GM19043 (cell line): Measurements from ENCODE around the gene CKLF.
"Not testable (repeated sequence)": the region's sequence is repeated elsewhere in the genome, so short reads cannot be mapped to it uniquely, and the experiment has no call there.

Source experiments
- ATAC-seq: cut with Tn5 transposase; IDR thresholded peaks from one replicate; pipeline ENCODE4 v1.9.1; 2021; ENCODE audit warnings: low read depth; ENCODE audit not compliant: unreplicated experiment

Gene CKLF

DNA sequence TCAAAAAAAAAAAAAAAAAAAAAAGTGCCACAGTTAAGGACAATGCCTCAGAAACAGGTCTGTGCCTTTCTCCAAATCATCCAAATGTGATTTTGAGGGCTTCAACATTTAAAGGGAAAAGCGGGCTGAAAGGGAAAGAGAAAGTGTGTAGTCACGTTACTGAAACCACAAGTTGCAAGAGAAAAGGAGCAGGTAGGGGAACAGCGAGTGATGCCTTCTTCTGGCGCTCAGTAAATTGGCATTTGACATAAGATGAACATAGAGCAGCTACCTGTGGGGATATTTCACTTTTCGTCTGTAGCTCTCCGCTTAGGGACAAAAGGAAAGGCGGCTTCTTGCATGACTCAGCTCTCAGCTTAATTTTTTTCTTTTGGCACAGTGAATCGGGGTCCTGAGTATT is 37.9 kb downstream of the CKLF start:
- no peak for ATAC-seq

DNA sequence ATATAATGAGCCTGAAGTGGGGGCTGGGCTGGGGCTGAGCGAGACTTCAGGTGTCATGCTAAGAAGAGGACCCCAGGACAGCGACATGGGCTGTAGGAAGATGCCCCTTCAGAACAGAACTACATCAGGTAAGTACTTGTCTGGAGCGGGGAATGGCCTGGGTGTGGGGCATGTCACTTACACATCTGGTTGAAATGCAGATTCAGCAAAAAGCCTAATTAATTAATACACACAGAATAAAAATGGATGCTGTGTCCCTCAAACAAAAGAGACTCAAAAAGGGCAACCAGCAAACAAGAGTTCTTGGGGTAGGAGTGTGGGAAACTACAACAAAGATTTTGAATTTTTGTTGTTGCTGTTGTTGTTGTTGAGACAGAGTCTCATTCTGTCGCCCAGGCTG is 38.6 kb downstream of the CKLF start:
- ATAC-seq, result no peak

DNA sequence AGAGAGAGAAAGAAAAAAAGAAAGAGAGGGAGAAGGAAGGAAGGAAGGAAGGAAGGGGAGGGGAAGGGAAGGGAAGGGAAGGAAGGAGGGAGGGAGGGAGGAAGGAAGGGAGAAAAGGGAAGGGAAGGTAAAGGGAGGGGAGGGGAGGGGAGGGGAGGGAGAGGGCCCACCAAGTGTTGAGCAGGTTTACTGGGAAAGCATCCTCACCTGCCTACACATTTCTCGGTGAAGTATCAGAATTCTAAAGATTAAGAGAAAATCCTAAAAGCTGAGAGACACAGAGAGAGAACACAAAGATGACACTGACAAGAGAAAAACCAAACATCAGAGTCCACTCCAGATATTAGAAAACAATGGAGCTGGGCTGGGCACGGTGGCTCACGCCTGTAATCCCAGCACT is 39.9 kb downstream of the CKLF start:
- ATAC-seq, result no peak

DNA sequence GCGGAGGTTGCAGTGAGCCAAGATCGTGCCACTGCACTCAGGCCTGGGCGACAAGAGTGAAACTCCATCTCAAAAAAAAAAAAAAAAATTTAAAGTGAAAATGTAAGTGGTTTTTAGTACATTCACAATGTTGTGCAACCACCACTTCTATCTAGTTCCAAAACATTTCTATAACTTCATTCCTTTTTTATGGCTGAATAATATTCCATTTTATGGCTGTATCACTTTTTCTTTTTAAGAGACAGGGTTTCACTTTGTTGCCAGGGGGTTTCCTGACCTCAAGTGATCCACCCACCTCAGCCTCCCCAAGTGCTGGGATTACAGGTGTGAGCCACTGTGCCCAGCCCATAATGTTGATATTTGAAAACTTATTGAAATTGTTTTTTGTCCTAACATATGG is 40.4 kb downstream of the CKLF start:
- no peak for ATAC-seq

DNA sequence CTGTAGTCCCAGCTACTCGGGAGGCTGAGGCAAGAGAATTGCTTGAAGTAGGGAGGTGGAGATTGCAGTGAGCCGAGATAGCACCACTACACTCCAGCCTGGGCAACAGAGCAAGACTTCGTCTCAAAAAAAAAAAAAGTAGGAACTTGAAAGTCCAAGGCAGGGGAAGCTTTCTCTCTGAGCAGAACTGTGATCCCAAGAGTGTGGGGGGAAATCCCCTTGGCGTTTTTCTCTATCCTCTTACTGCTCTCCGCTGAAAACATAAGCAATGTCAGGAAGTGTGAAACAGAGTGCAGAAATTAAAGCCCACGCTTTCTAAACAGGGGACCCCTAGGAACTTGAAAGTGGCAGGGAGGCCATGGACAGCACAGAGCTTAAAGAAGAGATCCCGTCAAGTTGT is 42.4 kb downstream of the CKLF start:
- ATAC-seq, result no peak

DNA sequence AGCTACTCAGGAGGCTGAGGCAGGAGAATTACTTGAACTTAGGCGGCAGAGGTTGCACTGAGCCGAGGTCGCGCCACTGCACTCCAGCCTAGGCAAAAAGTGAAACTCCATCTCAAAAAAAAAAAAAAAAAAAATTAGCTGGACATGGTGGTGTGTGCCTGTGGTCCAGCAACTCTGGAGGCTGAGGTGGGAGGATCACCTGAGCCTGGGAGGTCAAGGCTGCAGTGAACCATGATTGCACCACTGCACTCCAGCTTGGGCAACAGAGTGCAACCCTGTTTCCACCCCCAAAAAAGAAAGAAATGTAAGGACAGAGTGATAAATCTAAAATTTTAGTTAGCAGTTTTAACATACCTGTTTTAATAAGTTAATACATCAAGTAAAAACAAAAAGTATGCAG is 44.2 kb downstream of the CKLF start:
- not testable (repeated sequence) for ATAC-seq

DNA sequence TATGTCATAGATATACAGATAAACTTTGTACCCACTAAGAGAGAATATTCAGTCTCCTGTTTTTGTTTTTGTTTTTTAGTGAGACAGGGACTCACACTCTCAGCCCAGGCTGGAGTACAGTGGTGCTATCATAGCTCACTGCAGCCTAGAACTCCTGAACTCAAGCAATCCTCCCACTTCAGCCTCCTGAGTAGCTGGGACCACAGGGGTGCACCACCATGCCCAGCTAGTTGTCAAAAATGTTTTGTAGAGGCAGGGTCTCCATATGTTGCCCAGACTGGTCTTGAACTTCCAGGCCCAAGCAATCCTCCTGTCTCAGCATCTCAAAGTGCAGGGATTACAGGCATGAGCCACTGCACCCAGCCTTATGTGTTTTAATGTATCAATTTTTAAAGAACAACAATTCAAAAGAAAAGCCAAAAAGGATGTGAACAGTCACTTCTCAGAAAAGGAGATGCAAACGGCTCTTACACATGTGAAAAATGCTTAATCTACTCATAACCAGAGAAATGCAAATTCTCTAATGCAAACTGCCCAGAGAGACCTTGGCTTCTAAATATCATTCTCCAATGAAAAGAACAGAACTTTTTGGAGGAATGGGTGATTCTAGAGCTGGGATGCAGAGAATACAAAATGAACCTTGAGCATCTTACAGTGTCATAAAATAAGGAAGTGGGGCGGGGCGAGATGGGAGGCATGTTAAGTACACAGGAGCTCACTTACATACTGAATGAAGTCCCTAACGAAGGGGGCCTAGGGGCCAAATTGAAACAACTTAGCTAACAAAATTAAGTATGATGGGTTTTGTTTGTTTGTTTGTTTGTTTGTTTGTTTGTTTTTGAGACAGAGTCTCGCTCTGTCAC is 44.8 kb downstream of the CKLF start:
- no peak for ATAC-seq

DNA sequence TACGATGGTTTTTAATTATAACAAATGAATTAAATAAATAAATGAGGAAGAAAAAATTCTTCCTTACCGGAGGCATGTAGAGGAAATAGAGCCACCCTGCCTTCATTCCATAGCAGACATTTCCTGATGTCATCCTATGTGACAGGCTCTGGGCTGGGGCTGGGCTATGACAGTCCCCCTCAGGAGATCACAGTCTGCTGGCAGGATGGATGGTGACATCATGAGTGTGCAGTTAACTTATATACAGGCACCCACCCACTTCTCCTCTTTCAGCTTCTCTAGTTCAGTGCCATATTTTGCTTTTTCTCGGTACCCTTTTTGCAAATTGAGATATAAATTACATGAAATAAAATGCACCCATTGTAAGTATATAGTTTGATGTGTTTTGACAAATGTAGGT is 45.7 kb downstream of the CKLF start:
- ATAC-seq, result no peak

DNA sequence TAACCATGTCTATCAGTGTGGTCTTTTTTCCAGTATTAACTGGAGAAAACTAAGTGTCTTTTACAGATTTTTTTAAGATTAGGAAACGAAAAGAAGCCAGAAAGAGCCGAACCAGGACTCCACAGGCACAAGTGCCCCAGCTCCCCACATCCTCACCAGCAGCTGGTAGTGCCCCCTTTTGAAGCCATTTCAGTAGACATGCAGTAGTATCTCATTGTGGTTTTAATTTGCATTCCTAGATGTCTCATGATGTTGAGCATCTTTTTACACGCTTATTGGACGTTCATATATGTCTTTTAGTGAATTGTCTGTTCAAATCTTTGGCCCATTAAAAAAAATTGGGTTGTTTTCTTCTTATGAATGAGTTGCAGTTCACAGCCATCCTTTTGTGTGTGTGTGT is 47.4 kb downstream of the CKLF start:
- no peak for ATAC-seq

DNA sequence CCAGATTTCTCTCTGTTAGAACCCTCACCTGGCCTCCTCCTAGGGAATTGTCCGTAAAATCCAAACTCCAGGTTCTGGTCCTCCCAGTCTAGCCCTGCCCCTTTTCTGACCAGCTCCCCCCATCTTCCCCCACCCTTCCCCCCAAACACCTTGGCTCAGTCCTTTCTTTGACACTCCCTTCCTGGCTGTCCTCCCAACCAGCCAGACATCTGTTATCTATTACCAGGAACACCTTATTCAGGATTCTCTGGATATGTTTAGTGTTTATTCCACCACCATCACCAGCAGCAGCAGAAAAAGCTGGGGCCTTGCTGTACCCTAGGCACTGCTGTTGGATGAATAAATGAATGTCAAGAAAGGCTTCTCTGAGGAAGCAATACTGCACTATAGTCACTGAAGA is 48.1 kb downstream of the CKLF start:
- ATAC-seq, result no peak

DNA sequence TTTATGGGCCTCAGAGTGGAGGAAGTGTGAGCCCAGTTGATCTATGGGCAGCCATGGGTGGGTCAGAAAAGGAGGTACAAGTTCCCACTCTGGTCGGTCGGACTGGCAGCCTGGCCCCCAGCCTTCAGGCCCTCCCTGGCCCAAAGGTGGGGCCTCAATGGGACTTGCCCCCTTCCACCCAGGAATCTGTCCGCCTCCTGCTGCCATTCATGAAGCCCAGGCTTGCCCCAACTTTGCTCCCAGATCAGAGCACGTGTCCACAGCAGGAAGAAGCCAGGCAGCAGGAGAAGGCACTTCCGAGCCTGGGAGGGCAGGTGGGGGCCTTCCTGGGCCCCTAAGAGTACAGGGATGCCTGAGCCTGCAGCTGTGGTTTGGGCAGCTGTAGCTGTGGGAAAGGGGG is 49.1 kb downstream of the CKLF start:
- no peak for ATAC-seq

DNA sequence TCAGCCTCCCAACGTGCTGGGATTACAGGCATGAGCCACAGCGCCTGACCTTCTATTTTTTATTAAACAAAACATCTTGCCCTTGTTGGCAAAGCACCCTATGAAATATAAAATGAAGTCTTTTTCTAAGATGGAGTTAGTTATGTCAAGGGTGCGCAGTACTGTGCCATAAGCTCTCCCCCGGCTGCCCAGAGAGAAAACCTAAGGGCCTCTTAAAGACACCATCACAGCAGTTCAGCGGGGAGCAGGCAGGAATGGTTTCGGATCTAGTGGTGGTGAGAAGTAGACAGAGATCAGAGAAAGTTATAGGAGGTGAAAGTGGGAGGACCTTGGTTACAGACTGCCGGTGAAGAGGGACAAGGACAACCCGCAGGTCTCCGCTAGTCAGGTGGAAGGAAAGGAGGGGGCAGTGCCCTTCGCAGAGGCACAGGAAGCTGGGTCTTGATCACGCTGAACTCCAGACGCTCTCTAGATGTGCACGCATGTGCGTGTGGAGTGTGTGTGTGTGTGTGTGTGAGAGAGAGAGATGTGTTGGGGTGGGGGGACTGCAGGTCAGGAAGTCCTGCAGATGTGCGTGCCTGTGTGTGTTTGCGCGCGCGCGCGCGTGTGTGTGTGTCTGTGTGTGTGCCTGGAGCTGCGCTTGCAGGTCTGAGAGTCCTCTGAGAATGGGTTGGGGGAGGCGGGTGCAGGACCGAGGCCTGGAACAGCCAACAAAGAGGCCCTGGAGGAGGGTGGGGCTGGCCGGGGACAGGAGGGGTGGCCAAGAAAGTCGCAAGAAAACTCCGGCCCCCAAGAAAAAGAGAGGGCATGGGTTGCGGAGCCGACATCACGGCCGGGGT is 51.4 kb downstream of the CKLF start:
- no peak for ATAC-seq

DNA sequence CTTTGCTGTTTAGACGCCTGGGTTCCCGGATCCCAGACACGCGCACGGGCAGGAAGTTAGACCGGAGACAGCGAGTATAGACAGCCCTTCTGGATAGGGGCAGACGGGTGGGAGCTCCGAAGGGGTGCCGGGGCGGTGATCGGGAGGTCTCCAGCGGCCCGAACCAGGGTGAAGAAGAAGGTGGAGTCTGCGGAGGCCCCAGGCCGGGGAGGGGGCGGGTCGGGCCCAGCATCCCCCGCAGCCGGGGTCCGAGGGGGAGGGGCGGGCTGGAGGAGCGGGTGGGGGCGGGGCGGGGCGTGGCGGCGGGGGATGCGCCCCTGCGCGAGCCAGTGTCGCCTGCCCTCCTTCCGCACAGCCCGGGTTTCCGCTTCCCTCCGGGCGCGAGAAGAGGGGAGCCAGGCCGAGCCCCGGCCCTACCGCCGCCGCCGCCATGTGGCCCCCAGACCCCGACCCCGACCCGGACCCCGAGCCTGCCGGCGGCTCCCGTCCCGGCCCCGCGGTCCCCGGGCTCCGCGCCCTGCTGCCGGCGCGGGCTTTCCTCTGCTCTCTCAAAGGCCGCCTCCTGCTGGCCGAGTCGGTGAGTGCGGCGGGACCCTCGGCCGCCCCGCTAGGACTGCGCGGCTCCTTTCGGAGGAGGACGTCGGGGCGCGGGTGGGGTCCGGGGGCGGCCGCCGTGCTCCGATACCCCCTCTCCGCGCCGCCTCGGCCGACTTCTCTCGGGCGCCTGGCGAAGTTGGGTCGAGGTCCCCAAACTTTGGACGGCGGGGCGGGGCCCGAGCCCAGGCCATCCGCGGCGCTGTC is 52.2 kb downstream of the CKLF start, which contains the start of gene CMTM3:
TSS of gene CMTM3 (plus strand) at position 329 of the 801 bp plus-strand sequence. CDS start at position 431, 102 bp downstream.
- no peak for ATAC-seq

DNA sequence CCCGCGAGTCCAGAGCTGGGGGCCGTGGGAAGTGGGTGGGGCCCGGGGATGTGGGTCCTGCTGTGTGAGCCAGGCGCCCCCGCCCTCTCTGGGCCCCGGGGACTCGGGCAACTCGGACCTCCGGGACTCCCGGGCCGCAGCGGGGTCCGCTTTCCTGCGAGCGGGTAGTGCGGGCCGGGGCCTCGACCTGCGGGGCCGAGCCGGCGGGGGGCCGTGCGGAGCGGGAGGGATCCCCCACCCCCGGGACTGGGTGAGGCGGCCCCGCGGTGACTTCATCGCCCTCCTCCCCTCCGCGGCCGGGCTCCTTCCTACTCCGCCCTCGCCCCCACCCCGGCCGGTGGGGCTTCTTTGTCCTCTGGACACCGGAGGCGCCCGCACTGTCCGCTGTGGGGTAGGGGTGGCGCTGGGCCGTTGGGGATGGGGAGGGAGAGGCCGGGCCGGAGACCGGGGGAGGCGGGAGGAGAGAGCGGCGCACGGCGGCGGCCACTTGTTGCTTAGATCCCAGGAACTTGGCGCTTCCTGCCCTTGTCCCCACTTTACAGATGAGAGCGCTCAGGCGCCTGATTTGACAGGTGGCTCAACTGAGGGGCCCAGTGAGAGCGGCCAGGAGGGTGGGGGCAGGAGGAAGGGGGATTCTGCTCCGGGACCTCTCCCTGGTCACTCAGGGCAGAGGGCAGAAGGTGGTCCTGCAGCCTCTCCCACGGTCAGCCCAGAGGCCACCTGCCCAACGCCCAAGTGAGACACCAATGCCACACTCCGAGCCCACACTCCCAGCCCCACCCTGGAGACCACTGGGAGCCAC is 53.0 kb downstream of the CKLF start:
- ATAC-seq, result no peak

DNA sequence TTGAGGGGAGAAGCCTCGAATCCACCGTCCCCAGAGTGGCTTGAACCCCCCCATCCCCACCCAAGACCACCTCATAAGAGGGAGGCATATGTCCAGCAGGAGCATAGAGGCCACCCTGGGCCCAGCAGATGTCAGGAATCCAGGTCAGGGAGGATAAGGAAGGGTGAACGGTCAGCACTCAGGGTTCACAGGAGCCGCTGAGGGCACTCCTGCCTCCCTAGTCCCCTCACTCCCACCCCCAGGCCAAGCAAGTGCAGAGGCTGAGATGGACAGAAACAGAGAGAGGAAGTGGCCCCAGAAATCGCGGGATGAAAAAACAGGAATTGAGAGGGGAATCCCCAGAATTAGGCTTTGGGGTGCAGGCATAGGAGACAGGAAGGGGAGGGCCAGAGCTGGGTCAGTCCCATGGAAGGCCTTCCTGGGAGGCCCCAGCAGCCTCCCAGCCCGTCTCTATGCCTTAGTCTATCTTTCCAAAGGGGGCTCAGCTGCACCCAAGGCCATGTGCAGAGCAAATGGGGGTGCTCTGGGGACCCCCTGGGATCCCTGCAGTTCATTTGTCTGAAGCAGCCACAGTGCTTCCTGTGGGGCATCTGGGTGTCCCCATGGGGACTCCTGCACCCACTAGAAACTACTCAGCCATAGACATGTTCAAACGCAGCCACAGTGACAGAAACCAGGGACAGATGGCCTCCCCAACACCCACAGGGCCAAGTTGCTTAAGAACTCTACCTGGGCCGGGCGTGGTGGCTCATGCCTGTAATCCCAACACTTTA is 53.8 kb downstream of the CKLF start:
- ATAC-seq, result peak; percentile 34

DNA sequence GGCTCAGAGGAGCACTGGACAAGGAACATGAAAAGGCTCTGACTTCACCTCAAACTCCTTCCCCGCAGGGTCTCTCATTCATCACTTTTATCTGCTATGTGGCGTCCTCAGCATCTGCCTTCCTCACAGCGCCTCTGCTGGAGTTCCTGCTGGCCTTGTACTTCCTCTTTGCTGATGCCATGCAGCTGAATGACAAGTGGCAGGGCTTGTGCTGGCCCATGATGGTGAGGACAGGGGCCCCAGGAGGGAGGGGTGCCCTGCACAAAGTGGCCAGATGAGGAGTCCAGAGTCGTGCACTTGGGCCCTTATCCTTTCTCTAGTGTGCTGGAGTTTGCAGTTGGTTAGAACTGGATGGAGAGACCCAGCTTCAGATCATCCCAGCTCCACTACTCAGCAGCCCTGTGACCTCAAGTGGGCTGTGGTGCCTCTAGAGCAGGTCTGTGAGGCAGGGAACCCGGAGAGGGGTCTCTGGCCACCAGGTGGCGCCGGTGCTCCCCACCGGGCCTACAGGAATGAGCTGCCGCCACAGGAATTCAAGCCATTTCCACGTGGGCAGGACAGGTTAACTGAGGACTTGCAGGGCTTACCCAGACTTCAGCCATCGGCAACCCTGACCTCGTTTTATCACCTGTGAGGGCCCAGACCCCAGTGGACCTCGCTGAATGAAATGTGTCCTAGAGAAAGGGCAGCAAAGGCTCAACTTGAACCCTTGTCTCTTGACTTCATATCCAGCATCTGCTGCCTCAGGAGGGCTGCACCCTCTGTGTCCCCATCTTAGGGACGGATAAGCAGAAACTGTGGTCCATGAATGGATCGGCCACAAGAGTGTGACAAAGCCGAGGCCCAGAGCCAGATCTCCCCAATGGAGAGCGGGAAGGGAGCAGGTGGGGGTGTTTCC is 56.1 kb downstream of the CKLF start:
- peak; percentile 40 for ATAC-seq

DNA sequence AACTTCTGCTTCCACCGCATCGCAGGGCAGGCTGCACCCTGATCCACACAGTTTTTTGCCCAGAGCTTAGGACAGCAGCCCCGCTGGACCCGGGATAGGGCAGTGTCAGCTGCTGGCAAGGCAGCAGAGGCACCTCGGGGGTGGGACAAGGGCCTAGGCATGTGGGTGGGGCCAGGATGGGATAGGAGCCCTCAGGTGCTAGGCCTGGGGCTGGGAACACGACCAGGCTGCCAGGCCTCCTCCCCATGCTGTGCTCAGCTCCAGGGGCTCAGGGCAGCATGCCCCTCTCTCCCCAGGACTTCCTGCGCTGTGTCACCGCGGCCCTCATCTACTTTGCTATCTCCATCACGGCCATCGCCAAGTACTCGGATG is 56.7 kb downstream of the CKLF start:
- ATAC-seq, result no peak

DNA sequence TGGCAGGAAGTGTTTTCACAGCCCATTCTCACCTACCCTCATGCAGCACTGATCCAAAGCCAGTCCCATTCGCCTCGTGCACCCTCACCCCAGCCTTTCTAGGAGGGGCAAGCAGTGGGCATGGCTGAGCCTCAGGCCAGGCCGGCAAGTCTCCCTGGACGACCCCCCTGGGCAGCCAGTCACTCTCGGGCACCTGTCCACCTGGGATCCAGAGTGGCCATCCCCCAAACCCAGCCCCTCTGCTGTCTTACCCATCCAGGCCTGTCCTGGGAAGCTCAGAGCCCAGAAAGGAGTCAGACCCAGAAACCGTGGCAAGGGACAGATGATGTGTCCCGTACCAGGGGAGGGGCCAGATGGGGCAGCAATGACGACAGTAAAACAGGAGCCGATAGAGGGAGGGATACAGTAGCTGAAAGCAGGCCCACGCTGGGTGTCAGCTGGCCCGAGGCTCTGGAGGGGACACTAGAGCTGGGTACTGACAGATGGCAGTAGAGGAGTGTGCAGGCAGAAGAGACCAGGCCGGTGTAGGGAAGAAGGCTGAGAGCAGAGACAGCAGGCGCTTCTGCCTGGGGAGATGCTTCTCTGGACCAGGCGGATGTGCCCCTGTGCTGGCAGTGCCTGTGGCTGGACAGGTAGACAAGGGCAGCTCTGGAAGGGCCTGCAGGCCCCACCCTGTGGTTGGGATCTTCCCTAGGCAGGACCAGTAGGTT is 57.9 kb downstream of the CKLF start:
- ATAC-seq, result no peak
